K562 (cell line): ENCODE data around the gene GPR52. TPM values are rescaled to one million over a fixed set of nuclear protein-coding genes. Genes with fewer than 3 reads are reported as not detected.

Experiments used
- ATAC-seq: fragments of 200-7000 bp; cut with Tn5 transposase; 3 replicates; pipeline ENCODE4 v1.9.1; 2020; ENCODE audit warnings: moderate library complexity
- BruUV-seq: library from RNA; stranded (reverse); fragments of 400-500 nt; replicated peaks from 2 replicates; lab custom pipeline; 2021; lab: Mats Ljungman, UMichigan
- CTCF ChIA-PET: fragments of 300-600 bp; formaldehyde crosslinking; extraction: SDS; loops from one replicate; lab custom pipeline; 2021; ENCODE audit warnings: low intra/inter-chr PET ratio; lab: Yijun Ruan, JAX
- POLR2A ChIA-PET: fragments of 300-600, 350-650 bp; sonication (Branson Sonifier 250); formaldehyde crosslinking; extraction: SDS; loops from one replicate; lab custom pipeline; 2021; ENCODE audit warnings: antibody characterized with exemption, inconsistent platforms; lab: Yijun Ruan, JAX
- DNase-seq, 4 experiments: peaks; one replicate each; pipeline versions ENCODE4 v3.0.0 to v3.0.0-alpha.2; 2011 to 2018; ENCODE audit warnings: low spot score in 3 of 4, mixed read lengths in 3 of 4; ENCODE audit errors: extremely low read depth in 1 of 4
- FAIRE-seq: peaks from 2 replicates; lab custom pipeline; 2011; peaks lifted over from hg19 to GRCh38; lab: Jason Lieb, UNC
- H2AFZ ChIP-seq: 2 replicates; pipeline ENCODE4 v1.6.0; 2011; ENCODE audit warnings: low read depth, low read length, control low read depth, inconsistent platforms
- H3K27ac ChIP-seq: fragments of 200-600 bp; 3 replicates; pipeline ENCODE4 v1.8.0; 2011; ENCODE audit warnings: low read depth, mild to moderate bottlenecking, control low read depth, inconsistent platforms, low read length, moderate library complexity, mixed read lengths; ENCODE audit errors: extremely low read depth
- H3K27me3 ChIP-seq, 2 experiments: fragments of 300-600 bp in 1 of 2; 2 replicates in 1 of 2; 3 replicates in 1 of 2; pipeline versions ENCODE4 v1.6.0 to v1.8.0; 2011; ENCODE audit warnings: inconsistent platforms in 2 of 2, low read length in 2 of 2, mild to moderate bottlenecking in 1 of 2, mixed read lengths in 1 of 2, moderate library complexity in 1 of 2; ENCODE audit not compliant: control insufficient read depth in 2 of 2, insufficient read depth in 2 of 2
- H3K36me3 ChIP-seq: fragments of 300-600 bp; 3 replicates; pipeline ENCODE4 v1.8.0; 2011; ENCODE audit warnings: mild to moderate bottlenecking, low read length, inconsistent platforms; ENCODE audit not compliant: control insufficient read depth, insufficient read depth
- H3K4me1 ChIP-seq, 2 experiments: fragments of 200-600 bp in 1 of 2; replicated peaks in 1 of 2; 2 replicates in 1 of 2; 3 replicates in 1 of 2; pipeline versions ENCODE4 v1.5.1 to v1.8.0; 2011; ENCODE audit warnings: inconsistent platforms in 2 of 2, low read length in 2 of 2, mild to moderate bottlenecking in 1 of 2, mixed read lengths in 1 of 2, moderate library complexity in 1 of 2; ENCODE audit not compliant: control insufficient read depth in 2 of 2, insufficient read depth in 2 of 2
- H3K4me2 ChIP-seq: 2 replicates; pipeline ENCODE4 v1.6.1; 2011; ENCODE audit warnings: low read length, control low read depth, inconsistent platforms, mixed read lengths; ENCODE audit not compliant: insufficient read depth
- H3K4me3 ChIP-seq: fragments of 200-600 bp; sonication (generic), shearing (Covaris generic); 2 replicates; pipeline ENCODE4 v1.5.1; 2016; ENCODE audit warnings: control low read depth, inconsistent platforms
- H3K79me2 ChIP-seq: fragments of 200-600 bp; 3 replicates; pipeline ENCODE4 v1.8.0; 2011; ENCODE audit warnings: low read length, inconsistent platforms; ENCODE audit not compliant: control insufficient read depth, insufficient read depth
- H3K9ac ChIP-seq, 2 experiments: 2 replicates each; pipeline versions ENCODE4 v1.6.0 to v1.6.1; 2011; ENCODE audit warnings: low read depth in 2 of 2, low read length in 2 of 2, control low read depth in 1 of 2, inconsistent platforms in 1 of 2, mild to moderate bottlenecking in 1 of 2, mixed read lengths in 1 of 2; ENCODE audit not compliant: insufficient read depth in 1 of 2
- H3K9me1 ChIP-seq: one replicate; pipeline ENCODE4 v1.6.0; 2011; ENCODE audit warnings: inconsistent platforms, mild to moderate bottlenecking, low read length, moderate library complexity; ENCODE audit not compliant: control insufficient read depth, insufficient read depth
- H3K9me3 ChIP-seq: replicated peaks from 2 replicates; pipeline ENCODE4 v1.5.1; 2011; ENCODE audit warnings: low read depth, low read length, inconsistent platforms; ENCODE audit not compliant: control insufficient read depth, insufficient read depth
- H4K20me1 ChIP-seq: replicated peaks from 2 replicates; pipeline ENCODE4 v1.6.1; 2011; ENCODE audit warnings: low read length, inconsistent platforms, mixed read lengths; ENCODE audit not compliant: control insufficient read depth, insufficient read depth
- ADNP ChIP-seq: fragments of 200-800 bp; sonication (Bioruptor generic); IDR thresholded peaks from 2 replicates; pipeline ENCODE4 v1.6.1; 2016; ENCODE audit warnings: missing genetic modification characterization, missing compliant biosample characterization
- DNMT1 ChIP-seq: fragments of 450-650 bp; IDR thresholded peaks from 2 replicates; pipeline ENCODE4 v1.6.1; 2016; ENCODE audit warnings: antibody characterized with exemption, mild to moderate bottlenecking
- ELF2 ChIP-seq: fragments of 250-450 bp; sonication (Bioruptor Pico); IDR thresholded peaks from 2 replicates; pipeline ENCODE4 v1.5.0; 2021; ENCODE audit warnings: mild to moderate bottlenecking
- FOXM1 ChIP-seq, 2 experiments: fragments of 450-650 bp in 1 of 2; sonication (generic) in 1 of 2; formaldehyde crosslinking in 1 of 2; IDR thresholded peaks; 2 replicates each; pipeline versions ENCODE4 v1.6.1 to v1.9.0; 2017 to 2022; ENCODE audit warnings: low read depth in 2 of 2, mild to moderate bottlenecking in 2 of 2, missing genetic modification reagents in 1 of 2, moderate library complexity in 1 of 2
- HMG20A ChIP-seq: fragments of 450-650 bp; formaldehyde crosslinking; conservative IDR thresholded peaks from 2 replicates; pipeline ENCODE4 v1.4.0; 2020; ENCODE audit warnings: mild to moderate bottlenecking, mixed read lengths
- MCM3 ChIP-seq: fragments of 450-650 bp; IDR thresholded peaks from 2 replicates; pipeline ENCODE4 v1.6.1; 2016
- SAP30 ChIP-seq: fragments of 200-600 bp; sonication (generic); IDR thresholded peaks from 2 replicates; pipeline ENCODE4 v1.6.1; 2012; ENCODE audit warnings: borderline replicate concordance, low read depth, mild to moderate bottlenecking, moderate library complexity, low read length, control low read depth, inconsistent platforms; ENCODE audit not compliant: insufficient read depth, poor library complexity, severe bottlenecking
- ZFP30 ChIP-seq: fragments of 250-450 bp; sonication (Bioruptor Pico); IDR thresholded peaks from 2 replicates; pipeline ENCODE4 v1.8.0; 2022; ENCODE audit warnings: moderate library complexity, mild to moderate bottlenecking, inconsistent platforms, borderline replicate concordance
- ZNF134 ChIP-seq: fragments of 250-450 bp; sonication (Bioruptor Pico); conservative IDR thresholded peaks from 2 replicates; pipeline ENCODE4 v1.4.0; 2020
- ZNF77 ChIP-seq: fragments of 250-450 bp; sonication (Bioruptor Pico); IDR thresholded peaks from 2 replicates; pipeline ENCODE4 v1.5.0; 2020
- WGBS: fragments of 100-300 bp; shearing (Covaris generic); methylation state at CpG from one replicate; pipeline ENCODE4 v1.1.6; 2016; ENCODE audit warnings: low coverage, mixed read lengths; ENCODE audit not compliant: insufficient coverage; ENCODE audit errors: missing lambda C conversion rate; 5-methylcytosine and 5-hydroxymethylcytosine counted together
- in situ Hi-C: fragments of 300-500 bp; cut with MboI; formaldehyde crosslinking; loops from 4 replicates; pipeline ENCODE4 v1.15.0; 2018; ENCODE audit warnings: inconsistent platforms, mixed read lengths
- intact Hi-C: fragments of 100-400 bp; cut with micrococcal nuclease; formaldehyde crosslinking; loops from 2 replicates; pipeline ENCODE4 v1.14.2; 2022
- polyA plus RNA-seq, 8 experiments: library from polyadenylated mRNA; depleted of rRNA in 4 of 8; stranded (reverse) in 5 of 8; unstranded in 3 of 8; fragments of >200 nt; fragmentation: Nextera tagmentation in 2 of 8; fragmentation: Illumina TruSeq in 1 of 8; extraction: Ambion mirVana in 2 of 8; extraction: Trizol in 1 of 8; gene quantifications; 2 replicates each; pipeline versions ENCODE4 v1.2.1 to v1.2.3, GENCODE V29; 2011 to 2014; ENCODE audit warnings: inconsistent platforms in 1 of 8, missing spikeins in 1 of 8
- total RNA-seq, 7 experiments: library from RNA; depleted of rRNA in 6 of 7; stranded (reverse); fragments of >200 nt in 6 of 7; fragmentation: Illumina TruSeq in 2 of 7; extraction: Trizol in 2 of 7; gene quantifications; 2 replicates each; pipeline versions ENCODE4 v1.2.1 to v1.2.3, GENCODE V29; 2011 to 2021; ENCODE audit warnings: low replicate concordance in 1 of 7
- TF ChIP-seq, protein P1 (sequence below): sonication (generic); formaldehyde crosslinking; IDR thresholded peaks from 2 replicates; pipeline ENCODE4 v1.8.0; 2022; ENCODE audit warnings: missing genetic modification reagents, mild to moderate bottlenecking, borderline replicate concordance
- TF ChIP-seq, protein P2 (sequence below): IDR thresholded peaks from 2 replicates; pipeline ENCODE4 v1.6.1; 2011; ENCODE audit warnings: borderline replicate concordance, low read depth, mild to moderate bottlenecking, moderate library complexity, low read length; ENCODE audit not compliant: insufficient read depth, poor library complexity, severe bottlenecking
- TF ChIP-seq, protein P3 (sequence below): IDR thresholded peaks from 2 replicates; pipeline ENCODE4 v1.6.1; 2014; ENCODE audit warnings: antibody characterized with exemption
- TF ChIP-seq, protein P4 (sequence below), 2 experiments: fragments of 450-650 bp; IDR thresholded peaks; 2 replicates each; pipeline ENCODE4 v1.6.1; 2018; ENCODE audit warnings: mild to moderate bottlenecking in 2 of 2, low read depth in 1 of 2; ENCODE audit not compliant: partially characterized antibody in 2 of 2

The GPR52 gene
- total and polyA plus RNA-seq, 9 of the 15 experiments (the other 6 are each of a cell fraction or from before 2014, with no cell fraction given), result 0.12 to 4.9 (median 1.1) TPM; not detected in 3

DNA sequence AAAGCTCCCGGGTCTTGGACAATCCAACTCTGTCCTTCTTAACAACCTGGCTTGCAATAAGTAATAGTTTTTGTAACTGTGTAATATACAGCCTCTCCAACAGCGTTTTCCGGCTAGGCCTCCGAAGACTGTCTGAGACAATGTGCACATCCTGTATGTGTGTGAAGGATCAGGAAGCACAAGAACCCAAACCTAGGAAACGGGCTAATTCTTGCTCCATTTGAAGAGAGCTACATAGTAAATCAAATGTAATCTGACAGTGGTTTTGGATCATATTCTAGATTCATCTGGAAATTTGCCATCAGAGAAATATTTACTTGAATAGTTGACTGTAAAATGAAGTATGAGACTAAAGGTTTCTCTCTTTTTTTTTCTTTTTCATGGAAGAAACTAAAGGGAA lies 1.2 kb downstream of the GPR52 start:
- H4K20me1 ChIP-seq, result no peaks in the 10 kb centered on the region
- DNase-seq (no peak), FAIRE-seq (peak; percentile 69), ATAC-seq (no peak)
- H3K36me3 ChIP-seq, result no peaks in the 10 kb centered on the region
- H3K79me2 ChIP-seq, result no peaks in the 10 kb centered on the region
- 53% methylated on average over 5 of the region's 5 CpGs for WGBS
- no peaks in the 10 kb centered on the region for H3K27me3 ChIP-seq
- no peaks in the 10 kb centered on the region for H3K9me1 ChIP-seq
- H3K4me3 ChIP-seq, result no peak overlapping the region
- CTCF ChIA-PET, result no interaction called here
- POLR2A ChIA-PET, result no interaction called here
- no TSS peak for BruUV-seq
- H3K4me2 ChIP-seq, result no peak overlapping the region
- H3K4me1 ChIP-seq, result no peaks in the 10 kb centered on the region
- no peaks in the 10 kb centered on the region for H3K9me3 ChIP-seq
- intact Hi-C loops (no loop called here), in situ Hi-C loops (no loop called here)
- no peak overlapping the region for H3K9ac ChIP-seq
- H2AFZ ChIP-seq, result no peak overlapping the region
- no peak overlapping the region for H3K27ac ChIP-seq
- TF ChIP-seq, protein P1, sequence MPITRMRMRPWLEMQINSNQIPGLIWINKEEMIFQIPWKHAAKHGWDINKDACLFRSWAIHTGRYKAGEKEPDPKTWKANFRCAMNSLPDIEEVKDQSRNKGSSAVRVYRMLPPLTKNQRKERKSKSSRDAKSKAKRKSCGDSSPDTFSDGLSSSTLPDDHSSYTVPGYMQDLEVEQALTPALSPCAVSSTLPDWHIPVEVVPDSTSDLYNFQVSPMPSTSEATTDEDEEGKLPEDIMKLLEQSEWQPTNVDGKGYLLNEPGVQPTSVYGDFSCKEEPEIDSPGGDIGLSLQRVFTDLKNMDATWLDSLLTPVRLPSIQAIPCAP (CRISPR knock-in tag), result no peak
- TF ChIP-seq, protein P2, sequence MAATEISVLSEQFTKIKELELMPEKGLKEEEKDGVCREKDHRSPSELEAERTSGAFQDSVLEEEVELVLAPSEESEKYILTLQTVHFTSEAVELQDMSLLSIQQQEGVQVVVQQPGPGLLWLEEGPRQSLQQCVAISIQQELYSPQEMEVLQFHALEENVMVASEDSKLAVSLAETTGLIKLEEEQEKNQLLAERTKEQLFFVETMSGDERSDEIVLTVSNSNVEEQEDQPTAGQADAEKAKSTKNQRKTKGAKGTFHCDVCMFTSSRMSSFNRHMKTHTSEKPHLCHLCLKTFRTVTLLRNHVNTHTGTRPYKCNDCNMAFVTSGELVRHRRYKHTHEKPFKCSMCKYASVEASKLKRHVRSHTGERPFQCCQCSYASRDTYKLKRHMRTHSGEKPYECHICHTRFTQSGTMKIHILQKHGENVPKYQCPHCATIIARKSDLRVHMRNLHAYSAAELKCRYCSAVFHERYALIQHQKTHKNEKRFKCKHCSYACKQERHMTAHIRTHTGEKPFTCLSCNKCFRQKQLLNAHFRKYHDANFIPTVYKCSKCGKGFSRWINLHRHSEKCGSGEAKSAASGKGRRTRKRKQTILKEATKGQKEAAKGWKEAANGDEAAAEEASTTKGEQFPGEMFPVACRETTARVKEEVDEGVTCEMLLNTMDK, result no peak
- TF ChIP-seq ELF2 (CRISPR knock-in tag) (no peak), ZNF134 (CRISPR knock-in tag) (no peak), ZNF77 (CRISPR knock-in tag) (no peak), ADNP (tag) (no peak), ZFP30 (CRISPR knock-in tag) (no peak), MCM3 (no peak), HMG20A (CRISPR knock-in tag) (no peak), SAP30 (no peak), DNMT1 (no peak), FOXM1 (IDR thresholded peaks at IDR 0.05; ENCODE audit: low read depth) (no peak), FOXM1 (CRISPR knock-in tag; IDR thresholded peaks at IDR 0.05; ENCODE audit: low read depth) (no peak)
- TF ChIP-seq, protein P3, sequence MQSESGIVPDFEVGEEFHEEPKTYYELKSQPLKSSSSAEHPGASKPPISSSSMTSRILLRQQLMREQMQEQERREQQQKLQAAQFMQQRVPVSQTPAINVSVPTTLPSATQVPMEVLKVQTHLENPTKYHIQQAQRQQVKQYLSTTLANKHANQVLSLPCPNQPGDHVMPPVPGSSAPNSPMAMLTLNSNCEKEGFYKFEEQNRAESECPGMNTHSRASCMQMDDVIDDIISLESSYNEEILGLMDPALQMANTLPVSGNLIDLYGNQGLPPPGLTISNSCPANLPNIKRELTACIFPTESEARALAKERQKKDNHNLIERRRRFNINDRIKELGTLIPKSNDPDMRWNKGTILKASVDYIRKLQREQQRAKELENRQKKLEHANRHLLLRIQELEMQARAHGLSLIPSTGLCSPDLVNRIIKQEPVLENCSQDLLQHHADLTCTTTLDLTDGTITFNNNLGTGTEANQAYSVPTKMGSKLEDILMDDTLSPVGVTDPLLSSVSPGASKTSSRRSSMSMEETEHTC, result no peak
- TF ChIP-seq, protein P4, sequence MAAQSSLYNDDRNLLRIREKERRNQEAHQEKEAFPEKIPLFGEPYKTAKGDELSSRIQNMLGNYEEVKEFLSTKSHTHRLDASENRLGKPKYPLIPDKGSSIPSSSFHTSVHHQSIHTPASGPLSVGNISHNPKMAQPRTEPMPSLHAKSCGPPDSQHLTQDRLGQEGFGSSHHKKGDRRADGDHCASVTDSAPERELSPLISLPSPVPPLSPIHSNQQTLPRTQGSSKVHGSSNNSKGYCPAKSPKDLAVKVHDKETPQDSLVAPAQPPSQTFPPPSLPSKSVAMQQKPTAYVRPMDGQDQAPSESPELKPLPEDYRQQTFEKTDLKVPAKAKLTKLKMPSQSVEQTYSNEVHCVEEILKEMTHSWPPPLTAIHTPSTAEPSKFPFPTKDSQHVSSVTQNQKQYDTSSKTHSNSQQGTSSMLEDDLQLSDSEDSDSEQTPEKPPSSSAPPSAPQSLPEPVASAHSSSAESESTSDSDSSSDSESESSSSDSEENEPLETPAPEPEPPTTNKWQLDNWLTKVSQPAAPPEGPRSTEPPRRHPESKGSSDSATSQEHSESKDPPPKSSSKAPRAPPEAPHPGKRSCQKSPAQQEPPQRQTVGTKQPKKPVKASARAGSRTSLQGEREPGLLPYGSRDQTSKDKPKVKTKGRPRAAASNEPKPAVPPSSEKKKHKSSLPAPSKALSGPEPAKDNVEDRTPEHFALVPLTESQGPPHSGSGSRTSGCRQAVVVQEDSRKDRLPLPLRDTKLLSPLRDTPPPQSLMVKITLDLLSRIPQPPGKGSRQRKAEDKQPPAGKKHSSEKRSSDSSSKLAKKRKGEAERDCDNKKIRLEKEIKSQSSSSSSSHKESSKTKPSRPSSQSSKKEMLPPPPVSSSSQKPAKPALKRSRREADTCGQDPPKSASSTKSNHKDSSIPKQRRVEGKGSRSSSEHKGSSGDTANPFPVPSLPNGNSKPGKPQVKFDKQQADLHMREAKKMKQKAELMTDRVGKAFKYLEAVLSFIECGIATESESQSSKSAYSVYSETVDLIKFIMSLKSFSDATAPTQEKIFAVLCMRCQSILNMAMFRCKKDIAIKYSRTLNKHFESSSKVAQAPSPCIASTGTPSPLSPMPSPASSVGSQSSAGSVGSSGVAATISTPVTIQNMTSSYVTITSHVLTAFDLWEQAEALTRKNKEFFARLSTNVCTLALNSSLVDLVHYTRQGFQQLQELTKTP (IDR thresholded peaks at IDR 0.05; ENCODE audit: low read depth in 1 of 2, partially characterized antibody in 2 of 2), result no peak
